ENCODE data around the gene ASCL5.

- TF ChIP-seq CTCF (IDR thresholded peaks at IDR 0.05; ENCODE audit: borderline replicate concordance, extremely low read depth, low read length, poor library complexity, severe bottlenecking) (no peak), EZH2 (IDR thresholded peaks at IDR 0.05; ENCODE audit: borderline replicate concordance, low read depth, low read length, severe bottlenecking) (no peak)
These were observed 14.7 kb downstream of the ASCL5 start, which contains the start of gene CACNA1S for GRCh38 chr1:201112173-201112731.

Data from DND-41 (cell line).